ENCODE results near the gene SMARCA4.

DNA sequence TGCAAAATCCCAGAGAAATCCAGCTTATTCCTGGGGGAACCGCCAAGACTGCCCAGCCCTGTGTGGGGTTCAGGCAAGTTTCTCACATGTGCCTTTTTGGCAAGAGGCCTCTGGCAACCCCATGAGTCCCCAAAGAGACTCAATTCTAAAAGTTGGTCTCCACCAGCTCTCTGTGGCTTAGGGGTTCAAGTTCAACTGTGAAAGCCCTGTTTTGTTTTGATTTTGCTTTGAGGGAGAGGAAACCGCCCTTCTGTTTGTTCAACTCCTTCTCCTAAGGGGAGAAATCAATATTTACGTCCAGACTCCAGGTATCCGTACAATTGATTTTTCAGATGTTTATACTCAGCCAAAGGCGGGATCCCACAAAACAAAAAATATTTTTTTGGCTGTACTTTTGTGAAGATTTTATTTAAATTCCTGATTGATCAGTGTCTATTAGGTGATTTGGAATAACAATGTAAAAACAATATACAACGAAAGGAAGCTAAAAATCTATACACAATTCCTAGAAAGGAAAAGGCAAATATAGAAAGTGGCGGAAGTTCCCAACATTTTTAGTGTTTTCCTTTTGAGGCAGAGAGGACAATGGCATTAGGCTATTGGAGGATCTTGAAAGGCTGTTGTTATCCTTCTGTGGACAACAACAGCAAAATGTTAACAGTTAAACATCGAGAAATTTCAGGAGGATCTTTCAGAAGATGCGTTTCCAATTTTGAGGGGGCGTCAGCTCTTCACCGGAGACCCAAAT is 127.8 kb downstream of the SMARCA4 start:
- TF ChIP-seq, protein P1, sequence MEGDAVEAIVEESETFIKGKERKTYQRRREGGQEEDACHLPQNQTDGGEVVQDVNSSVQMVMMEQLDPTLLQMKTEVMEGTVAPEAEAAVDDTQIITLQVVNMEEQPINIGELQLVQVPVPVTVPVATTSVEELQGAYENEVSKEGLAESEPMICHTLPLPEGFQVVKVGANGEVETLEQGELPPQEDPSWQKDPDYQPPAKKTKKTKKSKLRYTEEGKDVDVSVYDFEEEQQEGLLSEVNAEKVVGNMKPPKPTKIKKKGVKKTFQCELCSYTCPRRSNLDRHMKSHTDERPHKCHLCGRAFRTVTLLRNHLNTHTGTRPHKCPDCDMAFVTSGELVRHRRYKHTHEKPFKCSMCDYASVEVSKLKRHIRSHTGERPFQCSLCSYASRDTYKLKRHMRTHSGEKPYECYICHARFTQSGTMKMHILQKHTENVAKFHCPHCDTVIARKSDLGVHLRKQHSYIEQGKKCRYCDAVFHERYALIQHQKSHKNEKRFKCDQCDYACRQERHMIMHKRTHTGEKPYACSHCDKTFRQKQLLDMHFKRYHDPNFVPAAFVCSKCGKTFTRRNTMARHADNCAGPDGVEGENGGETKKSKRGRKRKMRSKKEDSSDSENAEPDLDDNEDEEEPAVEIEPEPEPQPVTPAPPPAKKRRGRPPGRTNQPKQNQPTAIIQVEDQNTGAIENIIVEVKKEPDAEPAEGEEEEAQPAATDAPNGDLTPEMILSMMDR (tag by site-specific recombination; IDR thresholded peaks at IDR 0.05), result no peak
- TF ChIP-seq ZXDB (tag by site-specific recombination; IDR thresholded peaks at IDR 0.05) (no peak), ZNF433 (tag by site-specific recombination; IDR thresholded peaks at IDR 0.05; ENCODE audit: low read depth) (no peak), ZNF133 (tag by site-specific recombination; IDR thresholded peaks at IDR 0.05) (no peak), ZNF239 (tag by site-specific recombination; IDR thresholded peaks at IDR 0.05) (no peak), ZNF114 (tag by site-specific recombination; IDR thresholded peaks at IDR 0.05) (no peak), ZNF140 (tag by site-specific recombination; IDR thresholded peaks at IDR 0.05) (no peak), ZNF24 (tag by site-specific recombination; IDR thresholded peaks at IDR 0.05) (no peak), TCF7L2 (IDR thresholded peaks at IDR 0.05; ENCODE audit: borderline replicate concordance, low read depth, low read length) (no peak), RBAK (tag by site-specific recombination; IDR thresholded peaks at IDR 0.05) (no peak)
- TF ChIP-seq, protein P2, sequence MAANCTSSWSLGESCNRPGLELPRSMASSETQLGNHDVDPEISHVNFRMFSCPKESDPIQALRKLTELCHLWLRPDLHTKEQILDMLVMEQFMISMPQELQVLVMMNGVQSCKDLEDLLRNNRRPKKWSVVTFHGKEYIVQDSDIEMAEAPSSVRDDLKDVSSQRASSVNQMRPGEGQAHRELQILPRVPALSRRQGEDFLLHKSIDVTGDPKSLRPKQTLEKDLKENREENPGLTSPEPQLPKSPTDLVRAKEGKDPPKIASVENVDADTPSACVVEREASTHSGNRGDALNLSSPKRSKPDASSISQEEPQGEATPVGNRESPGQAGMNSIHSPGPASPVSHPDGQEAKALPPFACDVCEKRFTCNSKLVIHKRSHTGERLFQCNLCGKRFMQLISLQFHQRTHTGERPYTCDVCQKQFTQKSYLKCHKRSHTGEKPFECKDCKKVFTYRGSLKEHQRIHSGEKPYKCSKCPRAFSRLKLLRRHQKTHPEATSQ (tag by site-specific recombination; IDR thresholded peaks at IDR 0.05), result no peak
- TF ChIP-seq, protein P3, sequence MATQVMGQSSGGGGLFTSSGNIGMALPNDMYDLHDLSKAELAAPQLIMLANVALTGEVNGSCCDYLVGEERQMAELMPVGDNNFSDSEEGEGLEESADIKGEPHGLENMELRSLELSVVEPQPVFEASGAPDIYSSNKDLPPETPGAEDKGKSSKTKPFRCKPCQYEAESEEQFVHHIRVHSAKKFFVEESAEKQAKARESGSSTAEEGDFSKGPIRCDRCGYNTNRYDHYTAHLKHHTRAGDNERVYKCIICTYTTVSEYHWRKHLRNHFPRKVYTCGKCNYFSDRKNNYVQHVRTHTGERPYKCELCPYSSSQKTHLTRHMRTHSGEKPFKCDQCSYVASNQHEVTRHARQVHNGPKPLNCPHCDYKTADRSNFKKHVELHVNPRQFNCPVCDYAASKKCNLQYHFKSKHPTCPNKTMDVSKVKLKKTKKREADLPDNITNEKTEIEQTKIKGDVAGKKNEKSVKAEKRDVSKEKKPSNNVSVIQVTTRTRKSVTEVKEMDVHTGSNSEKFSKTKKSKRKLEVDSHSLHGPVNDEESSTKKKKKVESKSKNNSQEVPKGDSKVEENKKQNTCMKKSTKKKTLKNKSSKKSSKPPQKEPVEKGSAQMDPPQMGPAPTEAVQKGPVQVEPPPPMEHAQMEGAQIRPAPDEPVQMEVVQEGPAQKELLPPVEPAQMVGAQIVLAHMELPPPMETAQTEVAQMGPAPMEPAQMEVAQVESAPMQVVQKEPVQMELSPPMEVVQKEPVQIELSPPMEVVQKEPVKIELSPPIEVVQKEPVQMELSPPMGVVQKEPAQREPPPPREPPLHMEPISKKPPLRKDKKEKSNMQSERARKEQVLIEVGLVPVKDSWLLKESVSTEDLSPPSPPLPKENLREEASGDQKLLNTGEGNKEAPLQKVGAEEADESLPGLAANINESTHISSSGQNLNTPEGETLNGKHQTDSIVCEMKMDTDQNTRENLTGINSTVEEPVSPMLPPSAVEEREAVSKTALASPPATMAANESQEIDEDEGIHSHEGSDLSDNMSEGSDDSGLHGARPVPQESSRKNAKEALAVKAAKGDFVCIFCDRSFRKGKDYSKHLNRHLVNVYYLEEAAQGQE (tag by site-specific recombination; IDR thresholded peaks at IDR 0.05), result no peak
- TF ChIP-seq, protein P4, sequence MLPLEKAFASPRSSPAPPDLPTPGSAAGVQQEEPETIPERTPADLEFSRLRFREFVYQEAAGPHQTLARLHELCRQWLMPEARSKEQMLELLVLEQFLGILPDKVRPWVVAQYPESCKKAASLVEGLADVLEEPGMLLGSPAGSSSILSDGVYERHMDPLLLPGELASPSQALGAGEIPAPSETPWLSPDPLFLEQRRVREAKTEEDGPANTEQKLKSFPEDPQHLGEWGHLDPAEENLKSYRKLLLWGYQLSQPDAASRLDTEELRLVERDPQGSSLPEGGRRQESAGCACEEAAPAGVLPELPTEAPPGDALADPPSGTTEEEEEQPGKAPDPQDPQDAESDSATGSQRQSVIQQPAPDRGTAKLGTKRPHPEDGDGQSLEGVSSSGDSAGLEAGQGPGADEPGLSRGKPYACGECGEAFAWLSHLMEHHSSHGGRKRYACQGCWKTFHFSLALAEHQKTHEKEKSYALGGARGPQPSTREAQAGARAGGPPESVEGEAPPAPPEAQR (tag by site-specific recombination; IDR thresholded peaks at IDR 0.05), result no peak
- TF ChIP-seq, protein P5, sequence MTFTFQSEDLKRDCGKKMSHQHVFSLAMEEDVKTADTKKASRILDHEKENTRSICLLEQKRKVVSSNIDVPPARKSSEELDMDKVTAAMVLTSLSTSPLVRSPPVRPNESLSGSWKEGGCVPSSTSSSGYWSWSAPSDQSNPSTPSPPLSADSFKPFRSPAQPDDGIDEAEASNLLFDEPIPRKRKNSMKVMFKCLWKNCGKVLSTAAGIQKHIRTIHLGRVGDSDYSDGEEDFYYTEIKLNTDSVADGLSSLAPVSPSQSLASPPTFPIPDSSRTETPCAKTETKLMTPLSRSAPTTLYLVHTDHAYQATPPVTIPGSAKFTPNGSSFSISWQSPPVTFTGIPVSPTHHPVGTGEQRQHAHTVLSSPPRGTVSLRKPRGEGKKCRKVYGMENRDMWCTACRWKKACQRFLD (tag by site-specific recombination; IDR thresholded peaks at IDR 0.05), result no peak

Data from HEK293 (cell line).